GM18517 (cell line): Measurements from ENCODE around the gene ITPK1.
"Not testable (repeated sequence)": the region's sequence is repeated elsewhere in the genome, so short reads cannot be mapped to it uniquely, and the experiment has no call there.

ENCODE experiments used
- ATAC-seq: cut with Tn5 transposase; IDR thresholded peaks from one replicate; pipeline ENCODE4 v1.9.1; 2021; ENCODE audit warnings: mild to moderate bottlenecking, moderate library complexity; ENCODE audit not compliant: unreplicated experiment

ITPK1 gene

DNA sequence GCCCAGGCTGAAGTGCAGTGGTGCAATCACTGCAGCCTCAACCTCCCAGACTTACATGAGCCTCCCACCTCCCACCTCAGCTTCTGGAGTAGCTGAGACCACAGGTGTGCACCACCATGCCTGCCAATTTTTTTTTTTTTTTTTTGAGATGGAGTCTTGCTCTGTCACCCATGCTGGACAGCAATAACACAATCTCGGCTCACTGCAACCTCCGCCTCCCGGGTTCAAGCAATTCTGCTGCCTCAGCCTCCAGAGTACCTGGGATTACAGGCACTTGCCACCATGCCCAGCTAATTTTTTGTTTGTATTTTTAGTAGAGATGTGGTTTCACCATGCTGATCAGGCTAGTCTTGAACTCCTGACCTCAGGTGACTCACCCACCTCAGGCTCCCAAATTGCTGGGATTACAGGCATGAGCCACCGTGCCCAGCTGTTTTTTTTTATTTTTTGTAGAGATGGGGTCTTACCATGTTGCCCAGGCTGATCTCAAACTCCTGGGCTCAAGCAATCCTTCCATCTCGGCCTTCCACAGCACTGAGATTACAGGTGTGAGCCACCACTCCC is 15.6 kb upstream of the ITPK1 start:
- not testable (repeated sequence) for ATAC-seq

DNA sequence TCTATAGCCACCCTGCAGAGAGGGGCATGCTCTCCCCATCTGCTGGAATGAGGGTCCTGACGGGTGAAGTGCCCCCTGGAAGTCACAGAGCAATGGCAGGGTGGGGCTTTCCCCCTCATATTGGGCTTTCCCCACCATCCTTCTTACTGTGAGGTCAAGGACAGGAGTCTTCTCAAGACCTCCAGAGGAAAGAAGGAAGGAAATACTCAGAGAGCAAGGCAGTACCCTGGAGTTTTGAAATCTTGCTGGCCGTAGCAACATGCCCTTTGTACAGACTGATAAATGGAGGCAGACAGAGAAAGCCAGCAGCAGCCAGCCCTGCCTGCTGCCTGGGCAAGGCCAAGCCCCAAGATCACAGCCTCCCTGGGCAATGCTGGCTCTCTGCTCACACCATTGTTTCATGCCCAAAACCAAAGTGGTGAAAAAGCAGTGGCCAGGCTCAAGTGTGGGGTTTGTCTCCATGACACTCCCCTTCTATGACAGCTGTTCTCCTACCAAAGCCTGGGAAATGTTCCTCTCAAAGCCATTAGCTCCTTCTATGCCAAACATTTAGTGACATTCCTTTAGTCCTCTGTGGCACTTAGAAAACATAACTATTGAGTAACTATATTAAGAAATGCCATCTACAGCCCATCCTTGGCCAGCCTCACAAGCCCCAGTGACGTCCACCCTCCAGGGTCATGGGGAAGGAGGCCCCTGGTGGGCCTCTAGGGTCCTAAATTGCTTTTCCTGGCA is 13.2 kb upstream of the ITPK1 start:
- no peak for ATAC-seq

DNA sequence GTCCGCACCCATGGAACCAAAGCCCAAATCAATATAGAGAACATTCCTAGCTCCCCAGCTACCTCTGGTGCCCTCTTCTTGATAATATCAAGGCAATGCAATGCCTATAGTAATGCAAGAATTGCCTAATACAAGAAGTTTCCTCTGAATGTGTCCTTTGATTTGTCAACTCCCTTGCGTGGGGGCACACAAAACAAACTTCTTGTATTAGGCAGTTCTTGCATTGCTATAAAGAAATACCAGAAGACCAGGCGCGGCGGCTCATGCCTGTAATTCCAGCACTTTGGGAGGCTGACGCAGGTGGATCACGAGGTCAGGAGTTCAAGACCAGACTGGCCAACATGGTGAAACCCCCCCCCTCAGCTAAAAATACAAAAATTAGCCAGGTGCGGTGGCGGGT is 10.4 kb upstream of the ITPK1 start:
- ATAC-seq: no peak

DNA sequence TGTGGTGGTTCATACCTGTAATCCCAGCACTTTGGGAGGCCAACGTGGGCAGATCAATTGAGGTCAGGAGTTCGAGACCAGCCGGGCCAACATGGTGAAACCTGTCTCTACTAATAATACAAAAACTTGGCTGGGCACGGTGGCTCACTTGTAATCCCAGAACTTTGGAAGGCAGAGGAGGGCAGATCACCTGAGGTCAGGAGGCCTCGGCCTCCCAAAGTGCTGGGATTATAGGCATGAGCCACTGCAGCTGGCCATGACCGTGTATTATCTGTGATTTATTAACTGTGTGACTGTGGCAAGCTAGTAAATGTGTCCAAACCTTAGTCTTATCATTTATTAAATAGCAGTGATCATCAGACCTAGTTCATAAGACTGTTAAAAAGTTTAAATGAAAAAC is 7.1 kb upstream of the ITPK1 start:
- no peak for ATAC-seq

DNA sequence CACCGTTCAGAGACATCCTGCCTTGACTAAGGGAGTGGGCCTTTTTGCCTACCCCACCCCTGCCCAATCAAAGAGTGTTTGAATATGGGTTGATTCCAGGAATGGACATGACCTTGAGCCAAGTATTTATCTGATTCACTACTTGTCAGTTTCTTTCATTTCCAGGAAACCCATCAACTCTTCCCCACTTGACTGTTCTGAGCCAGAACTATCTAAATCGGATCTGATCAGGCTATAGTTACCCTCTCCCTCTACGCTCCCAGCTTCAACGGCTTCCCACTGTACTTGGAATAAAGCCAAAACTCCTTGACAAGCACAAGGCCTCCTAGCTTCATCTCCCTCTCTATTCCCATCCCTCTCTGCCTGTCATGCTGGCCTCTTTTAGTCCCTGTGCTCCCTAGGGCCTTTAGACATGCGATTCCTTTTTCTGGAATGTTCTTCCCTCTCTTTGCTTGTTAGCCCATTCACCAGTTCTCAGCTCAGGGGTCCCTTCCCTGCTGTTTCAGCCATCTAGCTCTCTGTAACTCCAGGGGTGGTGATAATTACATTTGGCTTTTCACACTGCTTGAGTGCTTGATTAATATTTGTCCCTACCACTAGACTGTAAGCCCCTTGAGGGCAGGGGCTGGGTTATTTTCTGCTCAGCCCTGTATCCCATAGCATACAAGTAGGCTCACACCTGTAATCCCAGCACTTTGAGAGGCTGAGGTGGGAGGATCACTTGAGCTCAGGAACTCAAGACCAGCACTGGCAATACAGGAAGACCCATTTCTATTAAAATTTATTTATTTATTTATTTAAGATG is 5.5 kb upstream of the ITPK1 start:
- no peak for ATAC-seq

DNA sequence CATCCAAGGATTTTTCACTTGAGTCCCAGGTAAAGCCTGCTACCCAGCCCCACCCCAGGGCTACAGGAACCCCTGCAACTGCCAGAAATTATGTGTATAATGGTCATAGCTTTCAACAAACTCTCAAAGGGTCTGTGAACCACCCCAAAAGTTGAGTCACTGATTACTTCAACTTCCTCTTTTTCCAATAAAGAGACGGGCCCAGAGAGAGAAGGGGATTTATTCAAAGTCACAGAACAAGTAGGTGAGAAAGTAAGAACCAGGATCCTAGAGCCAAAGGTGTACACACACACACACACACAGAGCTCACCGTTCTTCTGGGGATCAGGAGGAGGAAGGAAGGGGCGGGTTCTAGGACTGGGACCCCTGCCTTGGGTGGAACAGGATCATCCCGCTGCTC is 4.8 kb upstream of the ITPK1 start:
- no peak for ATAC-seq

DNA sequence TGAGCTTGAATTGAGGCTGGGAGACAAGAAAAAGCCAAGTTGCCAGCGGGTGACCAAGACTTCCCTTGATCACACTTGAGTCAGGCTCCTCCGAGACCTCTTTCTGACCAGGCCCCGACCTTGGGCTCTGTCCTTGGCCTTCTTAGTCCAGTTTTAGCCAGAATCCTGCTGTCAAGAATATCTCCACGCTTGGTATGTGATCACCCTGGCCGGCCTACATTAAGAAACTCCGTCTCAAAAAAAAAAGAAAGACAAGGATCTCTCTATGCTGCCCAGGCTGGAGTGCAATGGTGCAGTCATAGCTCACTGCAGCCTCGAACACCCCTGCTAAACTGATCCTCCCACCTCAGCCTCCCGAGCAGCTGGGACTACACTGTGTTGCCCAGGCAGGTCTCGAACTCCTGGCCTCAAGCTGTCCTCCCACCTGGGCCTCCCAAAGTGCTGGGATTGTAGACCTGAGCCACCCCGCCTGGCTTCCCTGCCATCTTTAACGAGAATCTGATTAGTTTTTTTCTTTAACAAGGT is 1.0 kb upstream of the ITPK1 start:
- ATAC-seq: no peak

DNA sequence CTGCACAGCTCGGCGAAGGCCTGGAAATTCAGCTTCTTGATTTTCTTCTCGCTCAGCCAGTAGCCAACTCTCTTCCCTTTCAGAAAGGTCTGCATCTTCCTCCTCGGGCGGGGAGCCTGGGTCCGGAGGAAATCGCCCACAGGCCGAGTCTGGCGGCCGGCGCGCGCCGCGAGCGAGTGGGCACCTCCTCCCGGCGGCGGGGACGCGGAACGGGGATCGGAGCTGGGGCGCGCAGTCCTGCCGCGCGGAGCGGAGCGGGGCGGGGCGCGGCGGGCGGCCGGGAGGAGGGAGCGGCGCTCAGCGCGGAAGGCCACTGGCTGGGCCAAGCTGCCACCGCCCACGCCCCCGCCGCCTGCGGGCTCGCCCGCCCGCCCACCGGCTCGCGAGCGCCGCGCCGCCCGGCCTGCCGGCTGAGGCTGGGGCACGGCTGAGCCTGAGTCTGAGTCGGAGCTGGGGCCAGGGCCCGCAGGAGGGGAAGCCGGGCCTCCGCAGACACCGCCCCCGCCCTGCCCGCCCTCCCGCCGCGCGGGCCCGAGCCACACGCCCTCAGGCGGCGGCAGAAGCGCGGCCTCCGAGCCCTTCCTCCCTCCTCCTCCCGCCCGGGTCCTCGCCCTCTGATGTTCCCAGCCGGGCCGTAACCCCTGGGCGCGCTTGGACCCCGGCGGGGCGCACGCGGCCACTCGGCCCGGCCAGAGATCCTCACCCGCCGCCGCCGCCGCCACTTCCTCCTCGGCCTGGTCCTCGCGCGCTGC is 480 bp downstream of the ITPK1 start:
- ATAC-seq: peak; percentile 71

DNA sequence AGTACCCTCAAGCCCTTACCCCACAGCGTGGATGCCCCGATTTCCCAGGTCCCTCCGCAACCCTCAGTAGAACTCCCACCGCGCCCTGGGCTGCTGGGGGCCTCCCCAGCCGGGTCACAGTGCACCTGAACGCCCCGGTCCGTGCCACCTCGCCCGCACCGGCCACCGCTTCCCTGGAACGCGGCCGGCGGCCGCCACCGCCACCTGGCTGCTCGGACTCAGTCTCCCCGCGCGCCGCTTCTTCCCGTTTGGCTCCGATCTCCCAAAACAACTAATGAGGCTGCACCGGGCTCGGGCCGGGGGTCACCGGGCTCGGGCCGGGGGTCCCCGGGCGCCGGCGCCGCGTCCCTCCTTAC is 1.0 kb downstream of the ITPK1 start:
- peak; percentile 2 for ATAC-seq

DNA sequence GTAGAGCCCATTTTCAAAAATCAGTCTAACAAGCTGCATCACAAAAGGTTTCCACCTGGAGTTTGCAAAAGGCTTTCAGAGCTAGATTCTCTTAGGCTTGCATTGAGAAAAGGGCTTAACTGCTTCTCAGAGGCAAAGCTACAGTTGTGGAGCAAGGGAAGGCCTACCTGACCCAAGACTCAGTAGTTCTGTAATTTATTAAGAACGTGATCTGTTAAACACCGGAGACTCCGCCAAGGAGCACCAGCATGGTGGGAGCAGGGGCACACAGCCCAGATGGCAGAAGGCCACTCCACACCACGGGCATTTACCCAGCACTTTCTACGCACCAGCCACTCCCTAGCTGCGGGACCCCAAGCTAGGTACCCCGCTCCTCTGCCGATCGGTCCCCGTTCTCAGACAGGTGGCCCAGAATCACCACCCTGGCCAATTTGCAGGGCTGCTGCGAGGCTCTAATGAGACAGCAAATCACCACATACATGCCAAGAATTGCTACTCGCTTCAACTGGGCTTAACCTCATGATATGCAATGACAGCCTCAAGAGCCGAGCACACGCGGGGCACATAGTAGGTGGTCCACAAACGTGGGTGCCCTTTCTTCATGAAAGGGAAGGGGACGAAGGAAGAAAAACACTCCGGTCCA is 1.5 kb downstream of the ITPK1 start:
- ATAC-seq: no peak

DNA sequence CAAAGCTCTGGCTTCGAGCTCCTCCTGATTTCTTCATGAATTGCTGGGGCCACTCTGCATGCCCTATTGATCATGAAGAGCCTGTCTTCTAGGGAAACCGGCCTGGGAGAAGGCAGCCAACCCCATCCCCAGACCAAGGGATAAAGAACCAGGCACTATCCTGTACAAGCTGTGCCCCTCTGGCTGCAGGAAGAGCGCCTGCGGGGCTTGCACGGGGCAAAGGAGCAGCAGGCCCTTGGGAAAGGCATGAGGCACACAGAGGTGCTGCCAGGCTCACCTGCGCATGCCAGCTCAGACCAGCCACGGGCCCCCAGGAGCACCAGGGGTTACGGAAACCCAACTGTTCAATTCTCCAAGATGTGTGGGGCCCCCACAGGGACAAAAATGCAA is 2.1 kb downstream of the ITPK1 start:
- no peak for ATAC-seq

DNA sequence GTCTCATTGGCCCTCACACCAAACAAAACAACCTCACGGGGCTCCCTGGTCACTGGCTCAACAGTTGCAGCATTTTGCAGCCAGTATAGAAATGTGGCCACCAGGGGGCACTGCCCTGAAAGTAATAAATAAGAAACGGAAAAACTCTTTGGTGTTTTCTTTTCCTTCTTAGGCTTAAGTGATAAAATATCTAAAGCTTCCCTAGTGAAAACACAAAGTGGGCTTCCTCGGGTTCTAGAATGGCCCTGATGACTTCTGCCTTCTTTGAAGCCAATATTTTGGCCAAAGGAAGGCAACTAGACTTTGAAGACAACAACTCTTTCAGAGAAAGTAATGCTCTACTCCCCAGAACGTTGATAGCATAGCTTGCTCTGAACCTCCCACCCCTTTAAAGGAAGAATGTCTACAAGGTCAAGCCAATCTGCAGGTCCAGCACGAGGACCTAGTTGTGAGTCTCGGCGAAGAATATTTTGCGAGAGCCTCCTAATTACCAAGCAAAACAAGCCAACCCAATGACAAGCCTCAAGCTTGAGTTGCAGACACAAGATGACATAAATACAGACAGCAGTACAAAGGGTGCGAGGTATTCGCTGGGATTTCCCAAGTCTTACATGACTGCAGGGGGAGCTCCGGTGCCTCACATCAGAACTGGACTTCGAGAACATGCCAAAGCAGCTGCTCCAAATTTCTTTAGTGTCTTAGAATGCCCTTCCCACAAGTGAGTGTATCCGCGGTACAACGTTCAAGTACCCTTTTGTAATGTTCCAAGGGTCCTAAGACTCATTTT is 2.6 kb downstream of the ITPK1 start:
- ATAC-seq: peak; percentile 32

DNA sequence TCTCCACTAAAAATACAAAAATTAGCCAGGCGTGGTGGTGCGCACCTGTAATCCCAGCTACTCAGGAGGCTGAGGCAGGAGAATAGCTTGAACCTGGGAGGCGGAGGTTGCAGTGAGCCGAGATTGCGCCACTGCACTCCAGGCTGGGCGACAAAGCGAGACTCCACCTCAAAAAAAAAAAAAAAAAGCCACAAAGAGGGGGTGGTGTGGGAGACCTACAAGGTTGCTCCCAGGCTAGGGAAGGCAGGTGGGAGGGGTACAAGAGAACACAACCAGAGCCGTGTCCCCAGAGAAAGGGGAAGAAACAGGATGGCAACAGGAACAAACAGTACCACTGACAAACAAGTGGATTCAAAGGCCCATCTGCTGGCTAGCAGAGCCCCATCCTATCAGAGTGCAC is 4.2 kb downstream of the ITPK1 start:
- not testable (repeated sequence) for ATAC-seq

DNA sequence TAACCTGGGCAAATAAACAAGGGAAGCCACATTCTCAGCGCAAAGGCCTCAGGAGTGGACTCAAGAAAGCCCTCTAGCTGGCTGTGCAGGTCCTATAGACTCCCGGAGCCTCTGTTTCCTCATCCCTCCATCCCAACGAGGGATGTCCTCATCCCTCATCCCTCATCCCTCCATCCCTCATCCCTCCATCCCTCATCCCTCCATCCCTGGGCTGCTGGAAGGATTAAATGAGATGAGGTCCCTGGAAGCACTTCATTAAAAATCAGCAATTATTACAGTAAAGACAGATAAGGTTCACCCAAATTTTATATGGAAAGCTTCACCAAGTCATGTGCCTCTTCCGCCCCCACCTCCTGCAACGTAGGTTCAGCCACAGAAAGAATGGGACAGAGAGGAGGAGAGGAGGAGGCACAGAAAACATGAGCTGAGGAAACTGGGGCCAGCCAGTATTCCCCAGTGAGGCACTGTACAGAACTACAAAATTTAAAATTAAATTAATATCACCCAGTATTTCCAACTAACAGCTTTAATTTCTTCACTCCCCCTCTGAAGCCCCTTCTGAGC is 4.8 kb downstream of the ITPK1 start:
- ATAC-seq: no peak

DNA sequence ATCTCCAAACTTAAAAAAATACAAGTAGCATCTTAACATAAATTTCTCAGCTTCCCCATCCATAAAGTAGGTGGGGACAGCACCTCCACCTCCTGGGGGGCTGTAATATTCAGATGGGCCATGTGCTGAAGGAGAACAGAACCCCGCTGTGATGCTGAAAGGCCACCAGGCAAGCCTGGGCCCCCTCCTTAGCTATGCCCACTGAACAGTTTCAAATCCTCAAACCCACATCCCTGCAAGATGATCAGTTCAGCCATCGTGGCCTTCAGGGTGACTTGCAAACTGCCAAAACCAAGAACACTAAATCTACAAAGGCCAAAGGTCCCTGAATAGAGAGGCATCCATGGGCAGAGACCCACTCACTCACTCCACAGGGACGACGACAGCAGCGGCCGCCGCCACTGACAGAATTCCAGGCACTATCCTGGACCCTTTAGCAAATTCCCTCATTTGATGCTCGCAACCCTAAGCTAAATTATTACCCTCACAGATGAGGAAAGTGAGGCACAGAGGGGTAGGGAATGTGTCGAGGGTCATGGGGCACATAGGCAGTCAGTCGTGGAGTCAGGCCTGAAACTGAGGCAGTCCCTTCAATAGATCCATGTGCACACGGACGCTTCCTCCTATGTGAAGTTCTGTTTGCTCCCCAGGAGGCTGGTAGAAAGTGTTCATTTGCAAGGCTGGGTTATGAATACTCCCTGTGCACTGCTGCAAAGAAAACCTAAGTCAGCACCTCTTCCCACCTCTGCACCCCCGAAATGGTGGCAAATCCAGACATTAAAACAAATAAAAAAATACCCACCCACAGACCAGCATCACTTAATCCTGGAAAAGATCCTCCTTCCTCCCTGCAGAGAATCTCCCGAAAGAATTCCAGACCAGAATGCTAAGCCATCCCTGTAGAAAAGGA is 5.9 kb downstream of the ITPK1 start:
- no peak for ATAC-seq

DNA sequence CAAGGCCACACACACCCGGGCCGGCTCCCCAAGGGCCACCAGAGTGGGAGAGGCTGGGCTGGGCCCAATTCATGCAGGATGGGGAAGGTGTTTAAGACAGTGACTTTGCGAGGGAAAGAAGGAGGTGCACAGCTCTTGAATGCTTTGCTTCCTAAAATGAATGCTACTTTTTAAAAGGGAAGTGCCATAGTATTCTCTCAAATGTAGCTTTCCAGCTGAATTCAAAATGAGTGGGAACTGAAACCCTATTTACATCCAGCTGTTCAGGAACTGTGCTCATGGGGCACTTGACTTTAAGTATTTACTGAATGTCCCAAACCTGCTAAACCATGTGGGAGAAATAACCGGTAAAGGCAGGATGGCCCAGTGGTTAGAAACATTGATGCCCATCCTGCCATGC is 7.6 kb downstream of the ITPK1 start:
- no peak for ATAC-seq

DNA sequence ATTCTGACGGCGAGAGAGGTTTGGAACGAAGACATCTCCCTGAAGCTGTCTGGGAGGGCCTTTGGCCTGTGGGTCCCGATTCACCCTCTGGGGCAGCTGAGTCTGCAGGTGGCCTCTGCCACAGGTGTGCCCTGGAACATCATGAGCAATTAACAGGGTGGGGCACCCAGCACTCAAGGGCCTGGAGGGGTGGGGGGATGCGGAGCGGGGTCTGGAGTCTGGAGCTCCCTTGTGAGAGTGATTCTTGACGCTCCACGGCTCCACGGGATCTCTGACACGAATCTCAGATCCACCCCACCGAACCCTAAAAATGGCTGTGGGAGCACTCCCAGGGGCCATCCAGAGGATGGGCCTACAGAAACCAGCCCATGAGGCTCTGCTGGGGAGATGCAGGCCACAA is 8.3 kb downstream of the ITPK1 start:
- no peak for ATAC-seq

DNA sequence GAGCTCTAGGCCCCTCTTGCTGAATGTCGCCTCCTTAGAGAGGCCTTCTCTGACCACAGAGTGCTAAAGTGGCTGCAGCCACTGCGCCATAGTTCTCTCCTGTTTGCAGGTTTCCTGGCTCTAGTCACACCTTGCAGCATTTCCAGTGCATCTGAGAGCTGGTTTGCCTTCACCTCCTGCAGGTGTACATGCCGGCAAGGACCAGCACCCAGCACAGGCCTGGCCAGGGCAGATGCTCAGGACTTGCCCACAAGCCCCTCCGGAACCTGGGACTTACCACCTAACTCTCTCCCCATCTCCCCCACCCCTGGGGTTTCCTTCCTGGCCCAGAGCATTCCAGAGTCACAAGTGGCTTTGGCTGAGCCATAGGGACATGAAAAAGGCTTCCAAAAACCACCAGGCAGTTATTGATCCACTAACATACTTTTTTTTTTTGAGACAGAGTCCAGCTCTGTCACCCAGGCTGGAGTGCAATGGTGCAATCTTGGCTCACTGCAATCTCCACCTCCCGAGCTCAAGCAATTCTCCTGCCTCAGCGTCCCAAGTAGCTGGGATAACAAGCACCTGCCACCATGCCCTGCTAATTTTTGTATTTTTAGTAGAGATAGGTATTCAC is 9.1 kb downstream of the ITPK1 start:
- no peak for ATAC-seq
